GM10248 (cell line): Measurements from ENCODE around the gene SLC35B3.
"Not testable (repeated sequence)": the region's sequence is repeated elsewhere in the genome, so short reads cannot be mapped to it uniquely, and the experiment has no call there.

Experiments
- CTCF ChIA-PET: fragments of 300-600 bp; sonication (Branson Sonifier 250); formaldehyde crosslinking; extraction: SDS; loops from one replicate; lab custom pipeline; 2021; ENCODE audit warnings: antibody characterized with exemption; lab: Yijun Ruan, JAX
- POLR2A ChIA-PET: fragments of 350-650 bp; sonication (Branson Sonifier 250); formaldehyde crosslinking; extraction: SDS; loops from one replicate; lab custom pipeline; 2020; ENCODE audit warnings: antibody characterized with exemption; lab: Yijun Ruan, JAX
- DNase-seq: peaks from one replicate; pipeline ENCODE4 v3.0.0; 2012; ENCODE audit errors: extremely low spot score
- TF ChIP-seq, protein P1 (sequence below): IDR thresholded peaks from 2 replicates; pipeline ENCODE4 v1.5.1; 2012; ENCODE audit warnings: mild to moderate bottlenecking, low read depth; ENCODE audit errors: extremely low read depth, missing control alignments, control extremely low read depth

Gene SLC35B3

DNA sequence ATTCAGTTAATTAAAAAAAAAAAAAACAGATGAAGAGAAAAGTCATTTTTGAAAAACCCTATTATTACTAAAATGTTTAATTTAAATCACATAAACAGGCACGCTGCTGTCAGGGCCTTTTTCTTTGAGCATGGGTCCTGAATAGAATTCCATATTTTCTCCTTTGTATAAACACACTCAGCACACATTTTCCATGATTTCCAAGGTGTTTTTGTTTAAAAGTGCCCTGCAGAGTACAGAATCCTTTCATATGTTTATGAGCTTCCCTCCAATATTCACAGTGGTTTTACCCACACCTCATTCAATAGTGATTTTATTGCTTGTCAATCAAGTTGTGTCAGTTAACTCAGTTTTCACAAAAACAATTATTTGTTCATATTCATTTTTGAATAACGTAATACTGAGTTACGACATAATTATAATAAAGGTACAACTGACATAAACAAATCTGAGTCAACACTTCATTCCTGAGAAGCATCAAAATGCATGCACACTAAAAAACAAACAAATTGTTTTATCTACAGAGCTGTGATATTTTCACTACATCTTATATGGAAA lies 15.2 kb downstream of the SLC35B3 start:
- POLR2A ChIA-PET = no interaction called here
- TF ChIP-seq, protein P1, sequence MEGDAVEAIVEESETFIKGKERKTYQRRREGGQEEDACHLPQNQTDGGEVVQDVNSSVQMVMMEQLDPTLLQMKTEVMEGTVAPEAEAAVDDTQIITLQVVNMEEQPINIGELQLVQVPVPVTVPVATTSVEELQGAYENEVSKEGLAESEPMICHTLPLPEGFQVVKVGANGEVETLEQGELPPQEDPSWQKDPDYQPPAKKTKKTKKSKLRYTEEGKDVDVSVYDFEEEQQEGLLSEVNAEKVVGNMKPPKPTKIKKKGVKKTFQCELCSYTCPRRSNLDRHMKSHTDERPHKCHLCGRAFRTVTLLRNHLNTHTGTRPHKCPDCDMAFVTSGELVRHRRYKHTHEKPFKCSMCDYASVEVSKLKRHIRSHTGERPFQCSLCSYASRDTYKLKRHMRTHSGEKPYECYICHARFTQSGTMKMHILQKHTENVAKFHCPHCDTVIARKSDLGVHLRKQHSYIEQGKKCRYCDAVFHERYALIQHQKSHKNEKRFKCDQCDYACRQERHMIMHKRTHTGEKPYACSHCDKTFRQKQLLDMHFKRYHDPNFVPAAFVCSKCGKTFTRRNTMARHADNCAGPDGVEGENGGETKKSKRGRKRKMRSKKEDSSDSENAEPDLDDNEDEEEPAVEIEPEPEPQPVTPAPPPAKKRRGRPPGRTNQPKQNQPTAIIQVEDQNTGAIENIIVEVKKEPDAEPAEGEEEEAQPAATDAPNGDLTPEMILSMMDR = no peak
- DNase-seq = no peak
- CTCF ChIA-PET = interaction anchor here (0.9 to 2.0 kb wide), 3 partner anchors 10 to 28 kb away, joined by 3 to 6 read pairs (median 4); no protein-coding TSS in a partner anchor

DNA sequence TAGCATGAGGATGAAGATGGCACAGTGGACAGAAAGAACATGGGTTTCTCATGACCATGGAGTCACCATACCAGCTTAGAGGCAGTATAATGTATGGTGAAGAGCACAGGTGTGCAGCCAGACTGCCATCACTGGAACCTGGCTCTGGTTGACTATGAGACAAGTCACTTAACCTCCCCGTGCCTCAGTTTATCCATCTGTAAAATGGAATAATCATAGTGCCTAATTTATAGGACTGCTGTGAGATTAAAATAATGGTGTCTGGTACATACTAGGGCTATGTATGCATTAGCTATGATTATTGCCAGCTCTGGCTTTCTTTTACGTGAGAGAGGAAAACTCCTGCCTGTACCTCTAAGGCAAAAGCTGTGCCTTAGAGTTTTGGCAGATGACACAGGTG lies 19.4 kb downstream of the SLC35B3 start:
- DNase-seq = no peak
- TF ChIP-seq, protein P1 = no peak
- CTCF ChIA-PET = interaction anchor here (1.1 kb wide), 1 partner anchor 8 kb away, joined by 4 read pairs; no protein-coding TSS in a partner anchor
- POLR2A ChIA-PET = no interaction called here

DNA sequence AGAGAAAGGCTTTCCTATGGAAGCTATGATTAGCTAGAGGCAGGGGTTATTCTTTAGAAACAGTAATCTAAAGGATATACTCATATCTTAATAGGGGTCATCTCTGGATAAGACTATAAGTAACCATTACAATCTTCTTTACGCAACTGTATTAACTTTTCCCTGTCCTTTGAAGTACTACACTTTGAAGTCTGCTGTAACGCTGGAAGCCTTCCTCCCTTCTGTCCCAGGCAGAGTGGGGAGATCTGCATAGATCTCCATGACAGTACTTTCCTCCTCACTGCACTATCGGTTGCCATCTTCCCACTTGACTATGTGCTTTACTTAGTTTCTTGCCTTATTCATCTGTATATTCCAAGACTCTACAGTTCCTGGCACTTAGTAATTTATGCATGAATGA lies 20.1 kb downstream of the SLC35B3 start:
- TF ChIP-seq, protein P1 = no peak
- CTCF ChIA-PET = interaction anchor here (0.6 to 1.1 kb wide), 2 partner anchors 9 to 28 kb away, joined by 3 to 4 read pairs; no protein-coding TSS in a partner anchor
- no peak for DNase-seq
- POLR2A ChIA-PET = no interaction called here

DNA sequence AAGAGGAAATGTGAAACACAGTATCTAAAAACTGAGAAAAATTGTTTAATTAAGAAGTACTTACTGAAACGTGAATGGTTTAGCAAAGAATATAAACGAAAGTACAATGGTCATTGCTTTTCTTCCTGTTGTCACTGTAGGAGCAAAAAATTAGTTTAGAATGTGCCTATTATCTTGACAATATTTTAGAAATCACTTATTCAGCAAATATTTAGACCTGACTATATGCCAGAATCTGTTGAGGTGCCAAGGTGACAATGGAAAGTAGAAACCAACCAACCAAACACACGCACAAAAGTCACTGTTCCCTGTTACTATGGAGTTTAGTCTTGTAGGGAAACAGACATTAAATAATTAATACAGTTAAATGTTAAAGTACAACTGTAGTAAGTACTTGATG lies 20.5 kb downstream of the SLC35B3 start:
- ChIA-PET CTCF (interaction anchor here (0.6 kb wide), 1 partner anchor 29 kb away, joined by 3 read pairs; no protein-coding TSS in a partner anchor), POLR2A (no interaction called here)
- DNase-seq = no peak
- TF ChIP-seq, protein P1 = no peak

DNA sequence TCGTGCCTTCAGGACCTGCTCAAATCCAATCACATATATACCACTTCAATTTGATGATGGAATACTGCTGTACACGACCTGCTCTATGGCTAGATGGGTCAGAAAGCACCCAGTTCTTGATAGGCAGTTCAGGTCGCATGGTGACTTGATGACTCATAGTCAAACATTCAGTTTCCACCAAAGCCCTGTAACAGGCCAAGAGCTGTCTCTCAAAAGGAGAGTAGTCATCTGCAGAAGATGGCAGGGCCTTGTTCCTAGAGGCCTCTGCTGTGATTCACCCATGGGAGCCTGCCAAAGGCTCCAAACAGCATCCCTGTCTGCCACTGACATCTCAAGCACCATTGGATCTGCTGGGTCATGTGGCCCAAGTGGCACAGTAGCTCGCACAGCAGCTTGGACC lies 29.4 kb downstream of the SLC35B3 start:
- DNase-seq, POLR2A ChIA-PET: not testable (repeated sequence)
- CTCF ChIA-PET = interaction anchor here (1.1 kb wide), 1 partner anchor 39 kb away, joined by 3 read pairs; no protein-coding TSS in a partner anchor

DNA sequence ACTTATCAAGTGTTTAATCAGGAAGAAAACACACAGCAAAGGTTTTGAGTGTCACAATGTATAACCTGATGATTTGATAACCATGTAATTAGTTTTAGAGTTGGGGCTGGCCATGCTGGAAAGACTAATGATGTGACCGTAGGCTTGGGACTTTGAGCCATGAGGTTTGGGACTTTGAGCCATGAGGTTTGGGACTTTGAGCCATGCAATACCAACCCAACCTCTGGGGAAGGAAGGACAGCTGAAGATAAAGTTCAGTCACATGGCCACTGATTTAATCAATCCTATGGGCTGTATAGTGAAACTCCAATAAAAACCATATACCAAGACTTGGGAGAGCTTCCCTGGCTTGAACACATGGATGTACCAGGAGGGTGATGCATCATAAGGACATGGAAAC lies 32.8 kb downstream of the SLC35B3 start:
- DNase-seq = no peak
- CTCF ChIA-PET = no interaction called here
- TF ChIP-seq, protein P1 = no peak
- POLR2A ChIA-PET = no interaction called here

DNA sequence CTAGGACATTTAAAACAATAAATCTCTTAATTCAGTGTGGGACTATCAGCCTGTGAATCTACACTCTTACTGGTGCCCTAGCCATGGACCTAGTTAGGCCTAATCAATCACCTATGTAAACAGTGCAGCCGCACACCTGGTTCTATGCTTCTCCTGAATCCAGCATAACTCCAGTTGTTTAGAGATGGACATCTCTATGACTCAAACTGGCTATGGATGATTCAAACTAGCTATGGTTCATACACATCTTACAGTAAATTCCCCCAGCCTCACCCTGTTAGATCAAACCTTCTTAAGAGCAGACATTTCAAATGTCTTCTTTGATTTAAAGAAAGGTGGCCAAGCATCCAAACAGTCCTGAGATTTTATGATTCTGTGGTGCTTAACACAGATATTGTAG lies 34.7 kb downstream of the SLC35B3 start:
- DNase-seq = no peak
- TF ChIP-seq, protein P1 = no peak
- ChIA-PET POLR2A (no interaction called here), CTCF (no interaction called here)
